DMS114 treated with DMSO at 0.1 percent for 48 hours (cell line): ENCODE measurements around the gene POU5F2.

Experiments
- DNase-seq: peaks from one replicate; lab custom pipeline; 2025; ENCODE audit not compliant: unreplicated experiment; lab: John Stamatoyannopoulos, UW

POU5F2 gene

DNA sequence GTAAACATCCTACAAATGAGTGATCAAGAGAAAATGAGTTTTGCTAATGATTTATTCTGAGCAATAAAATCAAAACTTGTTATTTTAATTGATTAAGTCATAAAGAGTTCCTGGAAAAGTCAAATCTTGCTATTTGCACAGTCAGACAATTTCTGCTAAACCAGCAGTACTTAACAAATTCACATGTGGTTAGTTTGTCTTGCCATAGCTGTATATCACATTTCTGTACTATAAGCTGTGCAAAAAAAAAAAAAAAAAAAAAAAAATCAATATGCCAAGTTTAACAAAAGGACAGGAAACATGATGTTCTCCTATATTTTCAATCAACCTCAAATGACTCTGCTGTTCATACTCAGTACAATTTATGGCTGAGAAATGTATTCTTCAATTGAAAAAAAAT is 24.9 kb downstream of the POU5F2 start:
- no peak for DNase-seq

DNA sequence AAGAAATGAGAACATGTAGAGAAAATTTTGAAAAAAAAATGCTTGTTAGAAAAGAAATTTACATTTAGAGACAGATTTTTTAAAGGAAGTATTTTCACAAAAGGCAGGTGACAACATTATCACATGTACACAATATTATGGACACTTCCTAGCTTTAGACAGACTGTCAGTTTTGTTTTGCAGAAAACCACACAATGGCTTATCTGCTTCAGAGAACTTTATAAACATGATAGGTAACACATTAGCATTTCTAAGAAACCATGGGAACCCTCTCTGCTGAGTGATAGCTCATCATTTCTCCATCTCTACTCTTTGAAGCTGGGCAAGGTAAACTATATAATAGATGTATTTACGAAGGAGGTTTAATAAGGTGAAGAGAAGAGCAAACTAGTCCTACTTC is 25.6 kb downstream of the POU5F2 start:
- no peak for DNase-seq

DNA sequence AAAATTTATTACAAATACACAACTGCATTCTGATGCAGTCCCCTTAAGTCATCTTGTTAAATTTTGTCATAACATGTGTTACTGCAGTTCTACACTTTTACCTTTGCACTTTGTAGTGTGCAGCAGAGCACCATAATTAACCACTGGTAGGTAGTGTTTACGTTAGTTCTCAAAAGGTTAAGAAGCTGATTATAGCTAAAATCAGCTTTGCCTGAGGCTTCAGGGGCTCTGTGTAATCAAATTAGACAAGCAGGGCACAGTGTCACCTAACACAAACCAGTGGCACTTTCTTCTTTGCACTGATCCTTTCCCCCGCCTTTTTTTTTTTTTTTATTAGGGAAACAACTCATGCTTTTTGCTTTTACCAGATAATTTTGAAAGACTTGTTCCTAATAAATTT is 26.1 kb downstream of the POU5F2 start:
- no peak for DNase-seq

DNA sequence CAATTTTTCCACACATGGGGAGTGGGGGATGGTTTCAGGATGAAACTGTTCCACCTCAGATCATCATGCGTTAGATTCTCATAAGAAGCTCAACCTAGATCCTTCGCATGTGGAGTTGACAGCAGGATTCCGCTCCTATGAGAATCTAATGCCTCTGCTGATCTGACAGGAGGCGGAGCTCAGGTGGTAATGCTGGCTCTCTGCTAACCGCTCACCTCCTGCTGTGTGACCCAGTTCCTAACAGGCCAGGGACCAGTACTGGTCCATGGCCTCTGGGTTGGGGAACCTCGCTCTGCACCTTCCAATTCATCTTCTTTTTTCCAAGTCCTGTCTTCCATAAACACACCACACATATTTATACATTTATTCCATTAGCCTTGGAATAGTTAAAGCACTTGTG is 33.0 kb downstream of the POU5F2 start:
- no peak for DNase-seq

DNA sequence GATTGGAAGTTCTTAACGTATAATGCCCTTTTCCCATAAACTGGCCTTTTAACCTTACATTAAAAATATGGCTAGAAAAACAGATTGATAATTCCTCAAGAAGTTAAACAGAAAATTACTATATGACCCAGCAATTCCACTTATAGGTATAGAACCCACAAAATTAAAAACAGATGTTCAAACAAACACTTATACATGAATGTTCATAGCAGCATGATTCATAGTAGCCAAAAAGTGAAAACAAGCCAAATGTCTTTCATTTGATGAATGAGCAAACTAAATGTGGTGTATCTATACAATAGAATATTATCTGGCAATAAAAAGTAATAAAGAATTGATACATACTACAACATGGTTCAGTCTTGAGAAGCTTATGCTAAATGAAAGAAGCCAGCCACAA is 35.5 kb downstream of the POU5F2 start:
- DNase-seq: no peak

DNA sequence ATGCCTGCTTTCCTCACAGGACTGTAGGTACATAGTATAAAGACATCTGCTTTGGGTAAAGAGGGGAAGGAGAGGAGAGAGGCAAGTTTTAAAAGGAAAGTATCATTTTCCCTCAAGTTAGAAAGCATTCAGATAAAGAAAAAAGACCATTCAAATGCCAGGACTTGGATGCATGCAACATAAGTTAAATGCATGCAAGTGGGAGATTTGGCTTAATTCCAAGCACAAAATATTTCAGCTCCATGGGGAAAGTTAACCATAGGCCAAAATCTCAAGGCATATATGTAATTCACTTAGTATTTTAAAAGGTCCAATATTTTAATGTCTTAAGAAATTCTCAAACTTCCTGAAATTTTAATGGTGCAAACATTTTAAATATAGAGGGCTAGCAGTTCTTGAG is 36.4 kb downstream of the POU5F2 start:
- no peak for DNase-seq

GRCh38 chr5:93691997-93692396 is 49.4 kb downstream of the POU5F2 start:
- DNase-seq: no peak
